ENCODE data around the gene ARID1B.

DNA sequence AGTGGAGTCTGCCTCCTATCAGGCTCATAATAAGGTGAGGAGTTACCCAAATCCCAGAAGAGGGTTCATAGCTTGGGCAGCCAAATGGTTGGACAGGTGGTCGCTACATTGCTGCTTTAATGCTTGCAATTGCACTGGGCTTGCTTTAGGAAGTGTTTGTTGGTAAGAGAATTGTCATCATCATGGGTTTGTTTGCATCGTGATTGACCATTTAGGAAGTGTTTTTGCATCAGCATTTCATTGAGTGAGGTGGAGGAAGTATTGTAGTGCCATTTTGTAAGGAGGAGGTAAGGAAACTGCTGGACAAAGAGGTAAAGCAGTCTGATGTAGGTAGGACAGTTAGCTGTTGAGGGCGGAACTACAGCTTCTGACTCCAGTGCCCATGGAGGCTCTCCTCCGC, 101.5 kb downstream of the ARID1B start:
- TF ChIP-seq USF1 (CRISPR knock-in tag; IDR thresholded peaks at IDR 0.05) (no peak), NFE2L1 (CRISPR knock-in tag; IDR thresholded peaks at IDR 0.05) (no peak), ATF6 (CRISPR knock-in tag; IDR thresholded peaks at IDR 0.05) (no peak), CTCF (IDR thresholded peaks at IDR 0.05) (no peak), ATF3 (CRISPR knock-in tag; conservative IDR thresholded peaks at IDR 0.05) (no peak), MAX (CRISPR knock-in tag; IDR thresholded peaks at IDR 0.05) (no peak), CBFB (CRISPR knock-in tag; IDR thresholded peaks at IDR 0.05; ENCODE audit: low read depth) (no peak), ZNF121 (CRISPR knock-in tag; IDR thresholded peaks at IDR 0.05) (no peak), ZNF671 (CRISPR knock-in tag; IDR thresholded peaks at IDR 0.05) (no peak)
- TF ChIP-seq, protein P1, sequence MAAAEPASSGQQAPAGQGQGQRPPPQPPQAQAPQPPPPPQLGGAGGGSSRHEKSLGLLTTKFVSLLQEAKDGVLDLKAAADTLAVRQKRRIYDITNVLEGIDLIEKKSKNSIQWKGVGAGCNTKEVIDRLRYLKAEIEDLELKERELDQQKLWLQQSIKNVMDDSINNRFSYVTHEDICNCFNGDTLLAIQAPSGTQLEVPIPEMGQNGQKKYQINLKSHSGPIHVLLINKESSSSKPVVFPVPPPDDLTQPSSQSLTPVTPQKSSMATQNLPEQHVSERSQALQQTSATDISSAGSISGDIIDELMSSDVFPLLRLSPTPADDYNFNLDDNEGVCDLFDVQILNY (CRISPR knock-in tag; IDR thresholded peaks at IDR 0.05) = no peak
- TF ChIP-seq, protein P2, sequence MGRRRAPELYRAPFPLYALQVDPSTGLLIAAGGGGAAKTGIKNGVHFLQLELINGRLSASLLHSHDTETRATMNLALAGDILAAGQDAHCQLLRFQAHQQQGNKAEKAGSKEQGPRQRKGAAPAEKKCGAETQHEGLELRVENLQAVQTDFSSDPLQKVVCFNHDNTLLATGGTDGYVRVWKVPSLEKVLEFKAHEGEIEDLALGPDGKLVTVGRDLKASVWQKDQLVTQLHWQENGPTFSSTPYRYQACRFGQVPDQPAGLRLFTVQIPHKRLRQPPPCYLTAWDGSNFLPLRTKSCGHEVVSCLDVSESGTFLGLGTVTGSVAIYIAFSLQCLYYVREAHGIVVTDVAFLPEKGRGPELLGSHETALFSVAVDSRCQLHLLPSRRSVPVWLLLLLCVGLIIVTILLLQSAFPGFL (CRISPR knock-in tag; IDR thresholded peaks at IDR 0.05; ENCODE audit: borderline replicate concordance) = no peak
